Midbrain (tissue), 1 donor: Measurements from ENCODE around the gene PERCC1.
"Not testable (repeated sequence)": the region's sequence is repeated elsewhere in the genome, so short reads cannot be mapped to it uniquely, and the experiment has no call there.

Experiments used
- DNase-seq: peaks from one replicate; lab custom pipeline; 2025; lab: John Stamatoyannopoulos, UW

Gene PERCC1

GRCh38 chr16:1469141-1469540, 38.3 kb downstream of the PERCC1 start:
- DNase-seq, result not testable (repeated sequence)

GRCh38 chr16:1469693-1470201, 38.9 kb downstream of the PERCC1 start:
- DNase-seq, result no peak

DNA sequence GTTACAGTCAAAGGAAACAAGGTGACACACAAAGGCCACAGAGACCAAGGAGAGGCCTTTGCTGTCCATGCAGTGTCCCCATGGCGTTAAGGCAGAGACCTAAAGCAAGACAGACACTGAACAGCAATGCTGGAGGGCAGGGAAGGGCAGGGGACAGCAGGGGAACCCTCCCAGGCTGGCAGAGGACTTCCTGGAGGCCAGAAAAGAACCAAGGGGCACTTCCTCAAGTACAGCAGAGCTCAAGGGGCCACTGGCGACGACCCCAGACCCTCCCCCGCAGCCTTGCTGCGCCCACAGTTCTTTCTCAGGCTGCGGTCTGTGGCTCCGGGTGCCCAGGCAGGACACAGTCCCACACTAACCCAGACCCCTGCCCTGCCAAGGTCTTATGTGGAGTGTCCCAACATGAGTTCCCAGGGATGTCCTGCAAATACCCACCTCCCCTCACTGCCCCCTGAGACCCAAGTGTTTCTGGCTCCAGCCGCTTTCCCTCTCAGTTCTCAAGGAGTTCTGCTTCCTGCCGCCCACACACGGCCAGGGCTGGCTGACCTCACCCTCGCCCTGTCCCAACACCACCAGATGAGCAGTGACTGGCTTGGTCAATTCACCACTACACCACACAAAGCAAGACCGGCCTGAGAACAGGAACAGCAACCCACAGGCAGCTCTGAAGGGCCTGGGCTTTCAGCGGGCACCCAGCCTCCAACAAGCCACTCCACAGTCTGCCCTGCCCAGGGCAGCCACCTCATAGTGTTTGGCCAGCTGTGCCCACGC, 39.8 kb downstream of the PERCC1 start:
- no peak for DNase-seq

DNA sequence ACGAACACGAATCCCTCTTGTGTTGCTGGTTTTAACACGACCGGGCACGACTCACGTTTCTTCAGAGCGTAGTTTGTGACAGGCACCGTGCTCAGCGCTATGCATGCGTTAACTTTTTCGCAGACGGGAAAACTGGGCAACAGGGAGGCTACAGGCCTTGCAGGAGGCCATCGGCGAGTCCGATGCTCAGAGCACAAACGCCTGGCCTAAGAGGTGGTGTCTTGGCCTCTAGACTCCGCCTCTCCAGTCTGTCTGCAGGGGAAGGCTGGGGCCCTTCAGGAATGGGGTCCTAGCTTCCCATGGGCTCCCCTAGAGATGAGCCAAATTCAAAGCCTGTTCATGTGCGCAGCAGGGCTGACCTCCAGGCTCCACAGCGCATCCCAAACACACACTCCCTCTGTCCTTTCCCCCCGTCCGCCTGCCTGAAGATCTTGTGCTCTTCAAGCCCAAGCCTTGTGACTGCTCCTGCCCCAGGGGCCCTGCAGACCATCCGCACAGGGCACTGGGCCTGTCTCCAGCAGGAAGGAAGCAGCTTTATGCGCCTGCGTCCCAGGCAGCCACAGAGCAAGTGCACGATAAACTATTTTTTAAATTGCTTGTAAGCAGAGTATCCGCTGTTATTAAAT, 40.8 kb downstream of the PERCC1 start:
- no peak for DNase-seq

DNA sequence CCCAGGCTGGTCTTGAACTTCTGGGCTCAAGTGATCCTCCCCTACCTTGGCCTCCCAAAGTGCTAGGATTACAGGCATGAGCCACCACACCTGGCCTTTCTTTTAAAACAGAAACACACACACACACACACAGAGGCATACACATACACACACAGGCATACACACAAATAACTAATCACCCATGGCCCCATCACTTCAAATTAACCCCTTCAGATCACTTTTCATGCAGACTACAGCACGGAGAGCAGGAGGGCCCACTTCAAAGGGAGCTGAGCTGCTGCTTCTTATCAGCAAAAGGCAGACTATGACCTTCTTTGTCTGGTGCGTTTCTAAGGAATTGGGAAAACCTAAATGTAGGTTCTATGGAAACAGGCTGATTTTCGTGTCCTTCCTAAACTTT, 42.1 kb downstream of the PERCC1 start:
- DNase-seq, result no peak

DNA sequence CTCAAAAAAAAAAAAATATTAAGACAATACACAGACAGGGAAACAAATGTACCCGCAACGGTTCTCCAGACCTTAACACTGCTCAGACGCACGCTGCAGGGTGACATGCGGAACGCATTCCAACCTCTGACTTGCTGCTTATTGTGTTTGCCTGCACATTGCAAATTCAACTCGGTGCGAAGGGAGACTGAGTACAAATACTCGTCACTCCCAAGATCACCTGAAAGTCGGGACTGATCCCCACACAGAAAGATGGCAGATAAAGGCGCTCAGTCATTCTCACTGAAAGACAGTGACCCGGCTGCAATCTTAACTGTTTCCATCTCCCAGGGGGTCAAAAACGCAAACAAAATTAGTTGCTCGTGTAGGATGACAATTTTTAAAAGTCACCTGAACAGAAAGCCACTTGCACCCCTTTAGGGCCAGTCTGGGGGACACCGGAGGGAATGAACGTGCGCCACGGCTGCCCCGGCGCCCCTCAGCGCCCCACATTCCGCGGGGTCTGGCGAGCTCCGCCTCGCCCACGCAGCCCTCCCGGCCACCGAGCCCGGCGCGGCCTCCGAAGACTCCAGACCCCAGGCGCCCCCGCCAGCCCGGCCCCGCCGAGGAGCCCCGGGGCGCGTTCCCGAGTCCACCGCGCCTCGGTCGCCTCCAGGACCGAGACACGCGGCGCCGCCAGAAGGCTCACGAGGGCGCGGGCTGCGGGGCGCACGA, 43.4 kb downstream of the PERCC1 start:
- no peak for DNase-seq

DNA sequence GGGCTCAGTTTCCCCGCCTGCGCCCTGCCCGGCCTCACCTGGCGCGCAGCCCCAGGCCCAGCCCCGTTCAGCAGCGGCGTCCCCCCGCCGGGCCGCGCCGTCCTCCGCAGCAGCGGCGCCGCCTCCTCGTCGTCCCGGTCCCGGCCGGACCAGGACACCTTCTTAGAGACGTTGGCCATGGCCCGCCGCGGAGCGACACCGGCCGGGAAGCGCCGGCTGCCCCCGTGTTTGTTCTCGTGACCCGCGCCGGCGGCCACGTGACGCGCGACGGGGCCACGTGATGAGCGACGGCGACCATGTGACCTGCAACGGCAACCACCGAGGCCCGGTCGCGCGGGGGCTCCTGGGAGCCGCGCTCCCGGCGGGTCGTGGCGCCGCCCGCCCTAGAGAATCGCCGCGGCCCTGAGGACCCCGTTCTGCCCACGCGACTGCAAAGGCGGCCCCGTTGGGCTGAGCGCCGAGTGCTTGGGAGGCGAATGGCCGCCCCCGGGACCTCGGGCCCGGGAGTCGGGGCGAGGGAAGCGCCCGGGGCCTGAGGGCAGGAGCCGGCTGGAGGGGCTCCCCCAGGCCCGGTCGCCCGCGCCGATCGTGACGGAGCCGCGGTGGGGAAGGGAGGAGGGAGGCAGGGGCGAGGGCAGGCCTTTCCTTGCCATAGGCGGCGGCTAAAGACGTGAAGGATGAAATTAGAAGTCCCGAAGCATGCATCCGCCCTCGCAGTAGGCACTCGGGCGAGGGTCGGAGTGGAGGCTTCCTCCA, 44.1 kb downstream of the PERCC1 start, which contains the start of gene CLCN7:
Gene CLCN7 (minus strand): TSS at position 233 of the 756 bp plus-strand sequence. CDS start 54 bp downstream, at position 179.
- peak; percentile 82 for DNase-seq

GRCh38 chr16:1475552-1476114, 44.8 kb downstream of the PERCC1 start:
- no peak for DNase-seq

- DNase-seq, result no peak
Observed at GRCh38 chr16:1477033-1477432, 46.2 kb downstream of the PERCC1 start.

GRCh38 chr16:1478937-1479336, 48.1 kb downstream of the PERCC1 start:
- not testable (repeated sequence) for DNase-seq

- no peak for DNase-seq
Observed at GRCh38 chr16:1481906-1482835, 51.3 kb downstream of the PERCC1 start.
